ENCODE results near the gene ABCA6.

DNA sequence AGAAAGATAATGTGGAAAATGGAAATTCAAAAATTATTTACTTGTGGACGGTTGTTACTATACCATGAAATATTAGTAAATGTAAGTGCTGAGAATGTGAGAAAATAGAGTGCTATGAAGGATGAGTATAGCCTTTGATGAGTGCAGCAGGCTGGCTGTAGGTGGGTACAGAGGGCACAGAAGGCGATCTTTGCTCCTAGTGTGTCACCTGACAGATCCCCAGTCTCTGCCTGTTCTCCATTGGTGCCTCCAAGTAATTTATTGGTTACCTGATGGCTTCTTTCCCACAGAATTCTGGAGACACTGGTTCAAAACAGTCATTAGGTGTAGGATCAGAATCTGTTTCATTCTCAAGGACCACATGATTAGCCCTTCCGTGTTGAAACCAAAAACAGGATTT lies 109.9 kb downstream of the ABCA6 start:
- TF ChIP-seq ZNF274 (IDR thresholded peaks at IDR 0.05; ENCODE audit: low read depth, low read length) (no peak), SUZ12 (IDR thresholded peaks at IDR 0.05; ENCODE audit: extremely low read depth, insufficient read depth, insufficient read length) (no peak), YY1 (IDR thresholded peaks at IDR 0.05; ENCODE audit: insufficient read depth, insufficient read length) (no peak)
